Measurements from ENCODE around the gene PKNOX2. TPM values are rescaled to one million over a fixed set of nuclear protein-coding genes. Genes with fewer than 3 reads are reported as not detected.

PKNOX2 gene
- polyA plus RNA-seq, 1 experiment = 0.02 TPM

- Histone ChIP-seq H3K4me3 (ENCODE audit: low read depth, low read length) (no peak overlapping the region), H3K27me3 (ENCODE audit: control insufficient read depth, insufficient read depth, low read length) (peaks cover 5% of the 10 kb centered on the region), H3K36me3 (ENCODE audit: control insufficient read depth, insufficient read depth, low read length) (no peaks in the 10 kb centered on the region)
- CTCF ChIA-PET = no interaction called here
- DNase-seq (ENCODE audit: low read depth) = no peak
- TF ChIP-seq CTCF (IDR thresholded peaks at IDR 0.05; ENCODE audit: insufficient read depth, low read depth, low read length) = no peak
- POLR2A ChIA-PET = no interaction called here
Observed at GRCh38 chr11:125202362-125202880, 37.9 kb downstream of the PKNOX2 start.

- no peak for DNase-seq (ENCODE audit: low read depth)
- ChIA-PET CTCF (no interaction called here), POLR2A (no interaction called here)
- Histone ChIP-seq H3K4me3 (ENCODE audit: low read depth, low read length) (no peak overlapping the region), H3K36me3 (ENCODE audit: control insufficient read depth, insufficient read depth, low read length) (no peaks in the 10 kb centered on the region), H3K27me3 (ENCODE audit: control insufficient read depth, insufficient read depth, low read length) (peaks cover 5% of the 10 kb centered on the region)
- TF ChIP-seq CTCF (IDR thresholded peaks at IDR 0.05; ENCODE audit: insufficient read depth, low read depth, low read length) = no peak
Observed at GRCh38 chr11:125202977-125203376, 38.4 kb downstream of the PKNOX2 start.

DNA sequence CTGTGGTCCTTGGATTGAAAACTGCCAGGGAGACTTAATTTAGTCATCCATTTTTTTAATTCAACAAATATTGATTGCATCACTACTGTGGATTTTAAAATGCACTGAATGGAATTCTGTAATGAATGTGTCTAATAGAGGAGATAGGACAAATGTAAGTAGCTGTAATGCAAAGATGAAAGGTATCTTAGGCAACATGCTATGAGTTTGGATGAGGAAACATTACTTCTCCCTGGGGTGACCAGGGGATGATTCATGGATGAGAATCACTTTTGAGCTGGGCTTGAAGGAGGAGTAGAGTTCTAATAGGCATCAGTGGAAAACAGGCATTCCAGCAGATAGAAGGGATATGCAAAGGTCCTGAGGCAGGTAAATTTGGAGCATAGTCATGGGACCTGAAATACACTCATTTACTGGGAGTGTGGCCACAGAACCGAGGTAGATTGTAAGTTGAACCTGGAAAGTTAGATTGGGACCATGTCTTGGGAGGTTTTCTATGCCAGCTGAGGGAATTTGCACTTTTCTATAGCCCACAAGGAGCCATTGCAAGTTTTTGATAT, 43.4 kb downstream of the PKNOX2 start:
- ChIA-PET CTCF (interaction anchor here (1.1 kb wide), 1 partner anchor 10 kb away, joined by 3 read pairs; no protein-coding TSS in a partner anchor), POLR2A (no interaction called here)
- peaks cover 11% of the 10 kb centered on the region for H3K27me3 ChIP-seq (ENCODE audit: control insufficient read depth, insufficient read depth, low read length)
- no peak for DNase-seq (ENCODE audit: low read depth)
- H3K4me3 ChIP-seq (ENCODE audit: low read depth, low read length) = no peak overlapping the region
- TF ChIP-seq CTCF (IDR thresholded peaks at IDR 0.05; ENCODE audit: insufficient read depth, low read depth, low read length) = no peak
- H3K36me3 ChIP-seq (ENCODE audit: control insufficient read depth, insufficient read depth, low read length) = no peaks in the 10 kb centered on the region

DNA sequence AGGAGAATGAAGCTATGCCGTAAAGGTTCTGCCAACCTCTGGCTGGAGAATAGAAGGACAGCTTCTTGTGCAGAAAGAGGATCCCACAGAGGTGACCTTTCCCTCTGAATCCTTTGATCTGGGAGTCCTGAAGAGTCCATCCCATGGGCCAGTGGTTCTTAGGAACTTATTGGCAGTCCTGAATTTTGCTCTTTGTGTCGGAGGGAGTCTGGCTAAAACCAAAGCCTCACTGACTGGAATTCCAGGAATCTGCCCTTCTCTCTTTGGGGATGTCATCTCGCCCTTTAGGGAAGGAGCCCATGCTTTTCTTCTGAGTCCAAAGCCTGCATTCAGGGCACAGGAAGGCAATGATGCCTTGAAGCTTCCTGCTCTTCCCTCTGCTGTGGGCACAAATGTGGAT, 45.5 kb downstream of the PKNOX2 start:
- POLR2A ChIA-PET = no interaction called here
- DNase-seq (ENCODE audit: low read depth) = no peak

More for the DNA sequence above, 45.5 kb downstream of the PKNOX2 start:
- CTCF ChIA-PET = no interaction called here
- no peak for TF ChIP-seq CTCF (IDR thresholded peaks at IDR 0.05; ENCODE audit: insufficient read depth, low read depth, low read length)
- H3K27me3 ChIP-seq (ENCODE audit: control insufficient read depth, insufficient read depth, low read length) = peaks cover 14% of the 10 kb centered on the region
- H3K4me3 ChIP-seq (ENCODE audit: low read depth, low read length) = no peak overlapping the region
- no peaks in the 10 kb centered on the region for H3K36me3 ChIP-seq (ENCODE audit: control insufficient read depth, insufficient read depth, low read length)

Data from BJ (cell line).